OCI-LY1 (cell line): ENCODE data around the gene KLF15.

Experiments
- H2AFZ ChIP-seq: fragments of 200-600 bp; sonication (generic), shearing (Covaris generic); 2 replicates; pipeline ENCODE4 v1.6.0; 2014; ENCODE audit warnings: antibody characterized with exemption, mild to moderate bottlenecking, low read length
- H3F3A ChIP-seq: fragments of 200-600 bp; sonication (generic), shearing (Covaris generic); 2 replicates; pipeline ENCODE4 v1.6.0; 2014; ENCODE audit warnings: mild to moderate bottlenecking, antibody characterized with exemption, low read length, moderate library complexity; ENCODE audit not compliant: insufficient read depth
- H3K27ac ChIP-seq: fragments of 200-600 bp; sonication (generic); 2 replicates; pipeline ENCODE4 v1.5.1; 2014; ENCODE audit warnings: low read length, mixed run types, mild to moderate bottlenecking, low read depth; ENCODE audit not compliant: poor library complexity, severe bottlenecking
- H3K27me3 ChIP-seq: fragments of 200-600 bp; sonication (generic); 2 replicates; pipeline ENCODE4 v1.6.0; 2014; ENCODE audit warnings: antibody characterized with exemption, mild to moderate bottlenecking, low read length, moderate library complexity; ENCODE audit not compliant: insufficient read depth
- H3K36me3 ChIP-seq: fragments of 200-600 bp; sonication (generic); 2 replicates; pipeline ENCODE4 v1.6.1; 2014; ENCODE audit warnings: mild to moderate bottlenecking, antibody characterized with exemption, low read length, moderate library complexity, mixed read lengths; ENCODE audit not compliant: insufficient read depth
- H3K4me1 ChIP-seq: fragments of 200-600 bp; sonication (generic); 2 replicates; pipeline ENCODE4 v1.5.1; 2014; ENCODE audit warnings: mild to moderate bottlenecking, low read length, moderate library complexity; ENCODE audit not compliant: insufficient read depth, severe bottlenecking
- H3K4me2 ChIP-seq: fragments of 200-600 bp; sonication (generic), shearing (Covaris generic); 2 replicates; pipeline ENCODE4 v1.6.1; 2014; ENCODE audit warnings: low read length
- H3K4me3 ChIP-seq: fragments of 200-600 bp; sonication (generic); 2 replicates; pipeline ENCODE4 v1.5.1; 2014; ENCODE audit warnings: low read length, low read depth, mild to moderate bottlenecking, mixed read lengths; ENCODE audit not compliant: poor library complexity, severe bottlenecking
- H3K79me2 ChIP-seq: fragments of 200-600 bp; shearing (Covaris generic); 2 replicates; pipeline ENCODE4 v1.6.1; 2016; ENCODE audit warnings: mixed run types, low read length, mixed read lengths; ENCODE audit not compliant: insufficient read depth
- H3K9ac ChIP-seq: fragments of 200-600 bp; sonication (generic), shearing (Covaris generic); 2 replicates; pipeline ENCODE4 v1.6.1; 2014; ENCODE audit warnings: mild to moderate bottlenecking, low read length, mixed read lengths
- H3K9me2 ChIP-seq: fragments of 200-600 bp; sonication (generic), shearing (Covaris generic); 2 replicates; pipeline ENCODE4 v1.6.1; 2014; ENCODE audit warnings: low read depth, mild to moderate bottlenecking, low read length, mixed read lengths
- H3K9me3 ChIP-seq: fragments of 200-600 bp; shearing (Covaris generic); 2 replicates; pipeline ENCODE4 v1.6.1; 2014; ENCODE audit warnings: low read length, mixed read lengths
- H4K20me1 ChIP-seq: fragments of 200-600 bp; sonication (generic), shearing (Covaris generic); 2 replicates; pipeline ENCODE4 v1.6.0; 2016; ENCODE audit warnings: mild to moderate bottlenecking, low read length; ENCODE audit not compliant: insufficient read depth
- EZH2 ChIP-seq: fragments of 200-600 bp; sonication (generic), shearing (Covaris generic); IDR thresholded peaks from 2 replicates; pipeline ENCODE4 v1.8.0; 2017; ENCODE audit warnings: borderline replicate concordance, mixed run types, mild to moderate bottlenecking, antibody characterized with exemption, low read length, moderate library complexity, mixed read lengths
- TF ChIP-seq, protein P1 (sequence below): fragments of 200-600 bp; sonication (generic), shearing (Covaris generic); IDR thresholded peaks from 2 replicates; pipeline ENCODE4 v1.5.1; 2017; ENCODE audit warnings: mild to moderate bottlenecking, antibody characterized with exemption, low read length, moderate library complexity, mixed read lengths

The KLF15 gene

DNA sequence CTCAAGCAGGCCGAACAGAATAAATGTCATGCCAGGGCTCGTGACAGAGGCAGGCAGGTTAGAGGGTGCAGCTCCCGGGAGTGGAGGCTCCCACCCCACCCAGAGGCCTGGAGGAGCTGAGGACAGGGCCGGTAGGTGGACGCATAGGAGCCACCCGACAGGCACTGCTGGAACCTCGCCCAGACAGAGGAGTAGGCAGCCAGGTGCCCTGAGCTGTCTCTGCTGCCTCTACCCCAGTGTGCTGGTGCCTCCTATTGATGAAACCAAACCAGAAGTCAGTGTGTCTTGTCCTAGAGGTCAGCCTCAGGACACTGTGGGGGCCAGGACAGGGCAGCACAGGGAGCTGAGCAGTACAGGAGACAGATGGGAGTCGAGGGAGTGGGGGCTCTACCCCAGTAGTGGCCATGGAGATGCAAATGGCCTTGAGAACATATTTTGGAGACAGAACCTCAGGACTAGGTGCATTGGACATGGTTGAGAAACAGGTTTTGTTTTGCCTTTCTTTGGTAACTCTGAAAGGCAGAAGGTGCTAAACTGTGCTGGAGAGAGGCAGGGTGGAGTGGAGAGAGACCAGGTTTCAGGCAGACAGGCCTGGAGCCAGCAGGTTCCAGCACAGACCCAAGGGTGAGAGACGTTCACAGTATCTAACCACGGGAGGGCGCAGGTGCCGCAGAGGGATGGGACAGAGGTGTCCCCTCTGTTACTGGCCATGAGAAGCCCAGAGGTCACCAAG is 15.4 kb upstream of the KLF15 start:
- Histone ChIP-seq H3K79me2 (no peaks in the 10 kb centered on the region), H3K9me2 (no peaks in the 10 kb centered on the region)
- TF ChIP-seq, protein P1, sequence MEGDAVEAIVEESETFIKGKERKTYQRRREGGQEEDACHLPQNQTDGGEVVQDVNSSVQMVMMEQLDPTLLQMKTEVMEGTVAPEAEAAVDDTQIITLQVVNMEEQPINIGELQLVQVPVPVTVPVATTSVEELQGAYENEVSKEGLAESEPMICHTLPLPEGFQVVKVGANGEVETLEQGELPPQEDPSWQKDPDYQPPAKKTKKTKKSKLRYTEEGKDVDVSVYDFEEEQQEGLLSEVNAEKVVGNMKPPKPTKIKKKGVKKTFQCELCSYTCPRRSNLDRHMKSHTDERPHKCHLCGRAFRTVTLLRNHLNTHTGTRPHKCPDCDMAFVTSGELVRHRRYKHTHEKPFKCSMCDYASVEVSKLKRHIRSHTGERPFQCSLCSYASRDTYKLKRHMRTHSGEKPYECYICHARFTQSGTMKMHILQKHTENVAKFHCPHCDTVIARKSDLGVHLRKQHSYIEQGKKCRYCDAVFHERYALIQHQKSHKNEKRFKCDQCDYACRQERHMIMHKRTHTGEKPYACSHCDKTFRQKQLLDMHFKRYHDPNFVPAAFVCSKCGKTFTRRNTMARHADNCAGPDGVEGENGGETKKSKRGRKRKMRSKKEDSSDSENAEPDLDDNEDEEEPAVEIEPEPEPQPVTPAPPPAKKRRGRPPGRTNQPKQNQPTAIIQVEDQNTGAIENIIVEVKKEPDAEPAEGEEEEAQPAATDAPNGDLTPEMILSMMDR, result no peak
- TF ChIP-seq EZH2, result no peak

DNA sequence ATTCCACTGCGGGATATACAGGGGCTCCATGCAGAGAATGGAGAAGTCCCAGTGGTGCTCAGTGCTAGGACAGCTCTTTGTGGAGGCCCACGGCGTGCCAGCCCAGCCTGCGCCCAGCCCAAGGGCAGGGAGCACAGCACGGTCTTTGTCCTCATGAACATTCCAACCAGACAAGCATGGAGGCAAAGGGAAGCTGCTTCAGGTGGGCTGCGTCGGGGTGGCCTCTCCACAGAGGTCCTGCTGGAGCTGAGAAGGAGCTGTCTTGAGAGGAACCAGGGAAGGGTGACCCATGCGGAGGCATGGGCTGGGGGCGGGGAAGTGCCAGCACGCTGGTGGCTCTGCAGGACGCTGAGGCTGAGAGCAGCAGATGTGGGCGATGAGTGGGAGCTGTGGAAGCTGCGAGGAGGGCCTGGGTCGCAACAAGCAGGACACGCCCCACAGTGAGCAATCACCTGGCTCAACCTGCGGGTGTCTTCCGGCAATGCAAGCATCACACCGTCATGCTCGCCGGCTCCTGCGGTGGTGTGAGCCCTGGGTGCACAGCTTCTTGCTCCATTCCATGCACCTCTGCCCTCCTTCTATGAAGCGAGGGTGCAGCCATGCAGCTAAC is 14.0 kb upstream of the KLF15 start:
- no peaks in the 10 kb centered on the region for H3K9me3 ChIP-seq
- no peak overlapping the region for H3K4me3 ChIP-seq
- H4K20me1 ChIP-seq, result no peaks in the 10 kb centered on the region
- no peak overlapping the region for H3K27ac ChIP-seq
- no peaks in the 10 kb centered on the region for H3F3A ChIP-seq
- no peak for TF ChIP-seq EZH2
- TF ChIP-seq, protein P1, result no peak
- H3K36me3 ChIP-seq, result no peaks in the 10 kb centered on the region
- no peaks in the 10 kb centered on the region for H3K4me1 ChIP-seq
- no peaks in the 10 kb centered on the region for H3K9me2 ChIP-seq
- H3K79me2 ChIP-seq, result no peaks in the 10 kb centered on the region
- no peak overlapping the region for H3K9ac ChIP-seq
- H3K27me3 ChIP-seq, result no peaks in the 10 kb centered on the region
- no peak overlapping the region for H2AFZ ChIP-seq
- no peak overlapping the region for H3K4me2 ChIP-seq

More for the DNA sequence above, 15.4 kb upstream of the KLF15 start:
- Histone ChIP-seq H4K20me1 (no peaks in the 10 kb centered on the region), H3K27me3 (0 out of 2 replicates have a peak, but pooled peaks cover 5% of the 10 kb centered on the region), H3K4me1 (no peaks in the 10 kb centered on the region), H3K4me2 (no peak overlapping the region), H3K36me3 (no peaks in the 10 kb centered on the region), H3K4me3 (no peak overlapping the region), H3K27ac (no peak overlapping the region), H3K9ac (no peak overlapping the region), H2AFZ (no peak overlapping the region), H3K9me3 (no peaks in the 10 kb centered on the region), H3F3A (no peaks in the 10 kb centered on the region)

DNA sequence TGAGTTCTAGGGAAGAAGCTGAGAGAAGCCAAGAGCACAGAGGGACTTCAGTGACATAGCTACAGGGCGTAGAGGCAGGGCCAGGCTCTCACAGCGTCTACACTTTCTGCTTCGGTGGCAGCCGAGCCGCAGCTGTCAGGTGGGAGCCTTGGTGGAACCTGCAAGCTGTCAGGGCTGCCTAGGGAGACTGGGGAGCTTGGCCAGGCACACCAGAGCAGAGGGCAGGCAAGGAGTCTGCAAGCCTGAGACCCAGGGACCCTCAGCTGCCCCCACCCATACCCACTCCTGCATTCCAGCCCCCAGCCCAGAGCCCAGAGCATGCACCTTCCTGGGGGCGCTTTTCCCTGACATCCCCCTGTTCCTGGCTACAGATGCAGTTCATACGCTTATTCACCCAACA is 13.4 kb upstream of the KLF15 start:
- Histone ChIP-seq H3K79me2 (no peaks in the 10 kb centered on the region), H3K9ac (no peak overlapping the region), H3K4me3 (no peak overlapping the region), H2AFZ (no peak overlapping the region), H3K4me1 (no peaks in the 10 kb centered on the region), H3K9me2 (no peaks in the 10 kb centered on the region), H3K9me3 (no peaks in the 10 kb centered on the region), H3F3A (no peaks in the 10 kb centered on the region), H3K27ac (no peak overlapping the region), H3K4me2 (no peak overlapping the region), H4K20me1 (no peaks in the 10 kb centered on the region), H3K27me3 (no peaks in the 10 kb centered on the region), H3K36me3 (no peaks in the 10 kb centered on the region)
- TF ChIP-seq, protein P1, result no peak
- TF ChIP-seq EZH2, result no peak
